ENCODE results near the gene CNOT1.

DNA sequence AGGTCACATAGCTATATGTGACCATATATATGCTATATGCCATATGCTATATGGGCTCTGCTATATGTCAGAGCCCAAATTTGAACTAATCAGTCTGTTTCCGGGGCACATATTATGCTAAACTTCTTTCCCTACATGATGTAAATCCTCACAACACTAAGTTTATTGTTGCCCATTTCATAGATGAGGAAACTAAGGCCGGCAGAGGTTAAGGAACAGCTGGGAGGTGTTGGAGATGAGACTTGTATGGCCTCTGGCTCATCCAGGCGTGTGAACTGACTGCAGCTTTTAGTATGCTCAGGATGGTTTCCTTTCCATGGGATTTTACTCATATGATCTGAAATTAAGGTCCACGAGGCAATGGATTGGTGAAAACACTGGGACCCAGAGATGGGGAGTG lies 17.5 kb upstream of the CNOT1 start:
- TF ChIP-seq CEBPB (IDR thresholded peaks at IDR 0.05; ENCODE audit: low read depth, low read length) (no peak), RAD21 (IDR thresholded peaks at IDR 0.05; ENCODE audit: low read length) (no peak), NFE2L2 (IDR thresholded peaks at IDR 0.05; ENCODE audit: low read depth, low read length) (no peak), MXI1 (IDR thresholded peaks at IDR 0.05; ENCODE audit: borderline replicate concordance, low read depth, low read length) (no peak), RFX5 (IDR thresholded peaks at IDR 0.05; ENCODE audit: low read depth, low read length) (no peak), MAFK (IDR thresholded peaks at IDR 0.05; ENCODE audit: low read depth, low read length) (no peak), CHD1 (IDR thresholded peaks at IDR 0.05; ENCODE audit: low read depth, low read length) (no peak), BHLHE40 (IDR thresholded peaks at IDR 0.05; ENCODE audit: low read depth, low read length) (no peak), POLR2A (IDR thresholded peaks at IDR 0.05; ENCODE audit: low read depth, low read length) (no peak), RCOR1 (IDR thresholded peaks at IDR 0.05; ENCODE audit: insufficient replicate concordance, low read length) (no peak), MAZ (IDR thresholded peaks at IDR 0.05; ENCODE audit: borderline replicate concordance, low read depth, low read length) (no peak)
- TF ChIP-seq, protein P1, sequence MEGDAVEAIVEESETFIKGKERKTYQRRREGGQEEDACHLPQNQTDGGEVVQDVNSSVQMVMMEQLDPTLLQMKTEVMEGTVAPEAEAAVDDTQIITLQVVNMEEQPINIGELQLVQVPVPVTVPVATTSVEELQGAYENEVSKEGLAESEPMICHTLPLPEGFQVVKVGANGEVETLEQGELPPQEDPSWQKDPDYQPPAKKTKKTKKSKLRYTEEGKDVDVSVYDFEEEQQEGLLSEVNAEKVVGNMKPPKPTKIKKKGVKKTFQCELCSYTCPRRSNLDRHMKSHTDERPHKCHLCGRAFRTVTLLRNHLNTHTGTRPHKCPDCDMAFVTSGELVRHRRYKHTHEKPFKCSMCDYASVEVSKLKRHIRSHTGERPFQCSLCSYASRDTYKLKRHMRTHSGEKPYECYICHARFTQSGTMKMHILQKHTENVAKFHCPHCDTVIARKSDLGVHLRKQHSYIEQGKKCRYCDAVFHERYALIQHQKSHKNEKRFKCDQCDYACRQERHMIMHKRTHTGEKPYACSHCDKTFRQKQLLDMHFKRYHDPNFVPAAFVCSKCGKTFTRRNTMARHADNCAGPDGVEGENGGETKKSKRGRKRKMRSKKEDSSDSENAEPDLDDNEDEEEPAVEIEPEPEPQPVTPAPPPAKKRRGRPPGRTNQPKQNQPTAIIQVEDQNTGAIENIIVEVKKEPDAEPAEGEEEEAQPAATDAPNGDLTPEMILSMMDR (conservative IDR thresholded peaks at IDR 0.05; ENCODE audit: low read depth, low read length), result no peak
- TF ChIP-seq, protein P2, sequence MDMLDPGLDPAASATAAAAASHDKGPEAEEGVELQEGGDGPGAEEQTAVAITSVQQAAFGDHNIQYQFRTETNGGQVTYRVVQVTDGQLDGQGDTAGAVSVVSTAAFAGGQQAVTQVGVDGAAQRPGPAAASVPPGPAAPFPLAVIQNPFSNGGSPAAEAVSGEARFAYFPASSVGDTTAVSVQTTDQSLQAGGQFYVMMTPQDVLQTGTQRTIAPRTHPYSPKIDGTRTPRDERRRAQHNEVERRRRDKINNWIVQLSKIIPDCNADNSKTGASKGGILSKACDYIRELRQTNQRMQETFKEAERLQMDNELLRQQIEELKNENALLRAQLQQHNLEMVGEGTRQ (IDR thresholded peaks at IDR 0.05; ENCODE audit: low read depth, low read length), result no peak
- TF ChIP-seq, protein P3, sequence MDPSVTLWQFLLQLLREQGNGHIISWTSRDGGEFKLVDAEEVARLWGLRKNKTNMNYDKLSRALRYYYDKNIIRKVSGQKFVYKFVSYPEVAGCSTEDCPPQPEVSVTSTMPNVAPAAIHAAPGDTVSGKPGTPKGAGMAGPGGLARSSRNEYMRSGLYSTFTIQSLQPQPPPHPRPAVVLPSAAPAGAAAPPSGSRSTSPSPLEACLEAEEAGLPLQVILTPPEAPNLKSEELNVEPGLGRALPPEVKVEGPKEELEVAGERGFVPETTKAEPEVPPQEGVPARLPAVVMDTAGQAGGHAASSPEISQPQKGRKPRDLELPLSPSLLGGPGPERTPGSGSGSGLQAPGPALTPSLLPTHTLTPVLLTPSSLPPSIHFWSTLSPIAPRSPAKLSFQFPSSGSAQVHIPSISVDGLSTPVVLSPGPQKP (IDR thresholded peaks at IDR 0.05; ENCODE audit: borderline replicate concordance, low read depth, low read length), result no peak

Measured in IMR-90 (cell line).